Esophagus muscularis mucosa (tissue), 3 donors: ENCODE measurements around the gene CAPN14.

Source experiments
- CTCF ChIP-seq, 3 experiments: fragments of 200-600 bp in 2 of 3; fragments of 450-650 bp in 1 of 3; sonication (generic) in 2 of 3; IDR thresholded peaks; one replicate each; pipeline ENCODE4 v1.5.1; 2017 to 2019; ENCODE audit warnings: antibody characterized with exemption in 3 of 3, mild to moderate bottlenecking in 2 of 3, moderate library complexity in 1 of 3
- POLR2A ChIP-seq: fragments of 450-650 bp; IDR thresholded peaks from one replicate; pipeline ENCODE4 v1.6.1; 2017; ENCODE audit warnings: antibody characterized with exemption, moderate library complexity, mild to moderate bottlenecking, low read depth
- POLR2AphosphoS5 ChIP-seq, 2 donors: sonication (generic); formaldehyde crosslinking; IDR thresholded peaks; one replicate each; pipeline ENCODE4 v1.6.1; 2017; ENCODE audit warnings: antibody characterized with exemption in 2 of 2

- TF ChIP-seq POLR2AphosphoS5 (IDR thresholded peaks at IDR 0.05) (no peak), POLR2A (no peak), CTCF (IDR thresholded peaks at IDR 0.05) (no peak)
Measured at GRCh38 chr2:31258351-31258750, 41.0 kb upstream of the CAPN14 start.
